ENCODE results near the gene STRN3.
"Not testable (repeated sequence)": the region's sequence is repeated elsewhere in the genome, so short reads cannot be mapped to it uniquely, and the experiment has no call there.

Gene STRN3, protein sequence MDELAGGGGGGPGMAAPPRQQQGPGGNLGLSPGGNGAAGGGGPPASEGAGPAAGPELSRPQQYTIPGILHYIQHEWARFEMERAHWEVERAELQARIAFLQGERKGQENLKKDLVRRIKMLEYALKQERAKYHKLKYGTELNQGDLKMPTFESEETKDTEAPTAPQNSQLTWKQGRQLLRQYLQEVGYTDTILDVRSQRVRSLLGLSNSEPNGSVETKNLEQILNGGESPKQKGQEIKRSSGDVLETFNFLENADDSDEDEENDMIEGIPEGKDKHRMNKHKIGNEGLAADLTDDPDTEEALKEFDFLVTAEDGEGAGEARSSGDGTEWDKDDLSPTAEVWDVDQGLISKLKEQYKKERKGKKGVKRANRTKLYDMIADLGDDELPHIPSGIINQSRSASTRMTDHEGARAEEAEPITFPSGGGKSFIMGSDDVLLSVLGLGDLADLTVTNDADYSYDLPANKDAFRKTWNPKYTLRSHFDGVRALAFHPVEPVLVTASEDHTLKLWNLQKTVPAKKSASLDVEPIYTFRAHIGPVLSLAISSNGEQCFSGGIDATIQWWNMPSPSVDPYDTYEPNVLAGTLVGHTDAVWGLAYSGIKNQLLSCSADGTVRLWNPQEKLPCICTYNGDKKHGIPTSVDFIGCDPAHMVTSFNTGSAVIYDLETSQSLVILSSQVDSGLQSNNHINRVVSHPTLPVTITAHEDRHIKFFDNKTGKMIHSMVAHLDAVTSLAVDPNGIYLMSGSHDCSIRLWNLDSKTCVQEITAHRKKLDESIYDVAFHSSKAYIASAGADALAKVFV

DNA sequence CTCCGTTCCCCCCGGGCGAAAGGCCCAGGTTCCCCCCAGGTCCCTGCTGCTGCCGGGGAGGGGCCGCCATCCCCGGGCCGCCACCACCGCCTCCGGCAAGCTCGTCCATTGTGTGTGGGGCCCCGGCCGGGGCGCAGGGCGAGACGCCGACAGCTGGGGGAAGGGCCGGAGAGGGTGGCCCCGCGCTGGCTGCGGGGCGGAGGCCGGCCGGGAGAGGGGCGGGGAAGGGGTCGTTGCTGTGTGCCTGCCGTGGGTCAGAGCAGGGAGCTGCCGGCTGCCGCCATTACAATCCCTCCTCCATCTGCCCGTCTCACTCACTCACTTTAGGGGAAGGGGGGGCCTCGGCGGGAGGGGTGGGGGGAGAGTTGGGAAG is at the start of gene STRN3:
STRN3 (minus strand) TSS at position 303 of the 373 bp plus-strand sequence; CDS start at position 109, 194 bp downstream.
- DNase-seq (ENCODE audit: low spot score): no peak

GRCh38 chr14:31075144-31075543 is 49.0 kb upstream of the STRN3 start:
- DNase-seq (ENCODE audit: low spot score): no peak

DNA sequence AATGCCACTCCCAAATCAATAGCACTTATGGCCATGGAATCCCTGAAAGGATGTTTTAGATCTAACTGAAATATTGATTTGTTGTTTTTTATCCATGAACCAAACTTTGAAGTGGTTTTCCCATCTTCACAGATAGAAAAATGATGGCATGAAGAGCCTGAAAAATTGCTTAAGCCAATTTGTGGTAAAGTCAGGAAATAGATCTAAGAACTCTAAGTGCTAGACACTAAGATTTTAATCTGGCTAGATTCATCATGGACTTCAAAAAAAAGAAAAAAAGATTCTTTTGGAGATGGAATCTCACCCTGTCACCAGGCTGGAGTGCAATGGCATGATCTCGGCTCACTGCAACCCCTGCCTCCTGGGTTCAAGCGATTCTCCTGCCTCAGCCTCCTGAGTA is 45.0 kb upstream of the STRN3 start:
- DNase-seq (ENCODE audit: low spot score): no peak

DNA sequence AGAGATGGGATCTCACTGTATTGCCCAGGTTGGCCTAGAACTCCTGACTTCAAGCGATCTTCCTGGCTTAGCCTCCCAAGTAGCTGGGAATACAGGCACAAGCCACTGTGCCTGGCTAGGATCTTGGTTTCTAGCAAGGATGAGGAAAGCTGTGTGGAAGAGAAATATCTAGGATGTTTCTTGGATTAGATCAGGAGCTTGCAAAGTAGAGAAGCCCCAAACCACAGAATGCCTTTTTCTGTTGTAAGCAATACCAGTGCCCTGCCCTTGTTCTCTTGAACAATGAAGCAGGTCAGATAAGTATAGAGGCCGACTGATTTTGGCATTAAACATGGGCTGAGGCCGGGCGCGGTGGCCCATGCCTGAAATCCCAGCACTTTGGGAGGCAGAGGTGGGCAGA is 44.3 kb upstream of the STRN3 start:
- DNase-seq (ENCODE audit: low spot score): peak; percentile 89

DNA sequence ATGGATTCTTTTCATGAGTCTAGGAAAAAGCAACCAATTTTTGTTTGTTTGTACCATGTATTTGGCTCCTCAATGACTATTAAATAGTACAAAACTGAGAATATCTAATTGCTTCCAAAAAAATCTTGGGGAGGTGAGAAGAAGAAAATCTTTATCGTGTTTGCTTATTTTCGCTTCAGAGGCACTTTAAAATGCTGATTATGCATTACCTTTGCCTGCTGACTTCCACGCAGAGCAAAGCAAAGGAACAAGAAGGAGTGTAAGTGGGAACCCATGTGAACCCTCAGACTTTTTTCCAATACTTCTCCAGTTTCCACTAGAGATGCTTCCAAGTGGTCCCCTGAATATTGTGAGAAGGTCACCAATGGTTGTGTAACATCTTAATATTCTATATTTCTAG is 43.2 kb upstream of the STRN3 start:
- DNase-seq (ENCODE audit: low spot score): no peak

DNA sequence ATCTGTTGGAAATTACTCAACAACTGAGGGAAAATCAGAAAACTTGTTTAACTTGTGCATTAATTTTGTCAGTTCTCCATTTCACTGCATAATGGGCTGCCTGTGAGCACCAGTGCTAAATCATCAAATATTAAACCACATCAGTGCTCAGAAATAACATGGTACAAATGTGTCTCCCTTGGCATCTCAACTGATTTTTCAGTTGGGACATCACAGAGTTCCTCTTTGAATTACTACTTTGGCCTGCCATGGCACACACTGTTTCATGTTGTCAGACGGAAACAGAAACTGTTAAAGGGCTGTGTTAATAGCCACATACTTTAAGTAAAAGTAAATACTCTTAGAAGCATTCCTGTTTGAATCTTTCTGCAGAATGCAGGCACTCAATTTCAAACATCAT is 42.1 kb upstream of the STRN3 start:
- no peak for DNase-seq (ENCODE audit: low spot score)

GRCh38 chr14:31062908-31063307 is 36.7 kb upstream of the STRN3 start:
- DNase-seq (ENCODE audit: low spot score): not testable (repeated sequence)

DNA sequence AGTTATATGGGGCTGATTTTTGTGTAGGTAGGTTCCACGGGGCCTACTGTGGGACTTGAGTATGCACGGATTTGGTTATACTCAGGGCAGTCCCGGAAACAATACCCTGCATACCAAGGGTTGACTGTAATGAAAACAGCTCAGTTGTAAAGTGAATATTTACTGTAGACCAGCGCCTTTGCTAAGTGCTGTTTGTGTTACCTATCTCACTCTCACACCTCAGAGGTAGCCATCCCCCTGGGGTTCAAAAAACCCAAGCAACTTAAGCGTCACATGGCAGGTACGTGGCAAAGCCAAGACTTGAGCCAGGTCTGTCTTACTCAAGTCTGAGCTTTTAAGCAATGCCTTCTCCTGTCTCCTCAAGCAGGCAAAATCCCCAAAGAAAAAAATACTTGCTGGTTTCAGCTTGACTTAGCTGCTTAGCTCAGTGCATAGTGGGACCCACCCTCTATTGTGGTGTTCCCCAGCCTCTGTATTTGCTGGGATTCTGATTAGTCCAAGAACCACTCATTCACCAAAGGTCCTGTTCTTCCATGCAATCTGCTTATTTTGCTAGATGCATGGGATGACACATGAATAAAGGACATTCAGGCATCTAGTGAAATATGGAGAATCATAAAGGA is 34.2 kb upstream of the STRN3 start:
- DNase-seq (ENCODE audit: low spot score): no peak

- DNase-seq (ENCODE audit: low spot score): peak; percentile 64
Measured at GRCh38 chr14:31059152-31059924, 33.2 kb upstream of the STRN3 start.

DNA sequence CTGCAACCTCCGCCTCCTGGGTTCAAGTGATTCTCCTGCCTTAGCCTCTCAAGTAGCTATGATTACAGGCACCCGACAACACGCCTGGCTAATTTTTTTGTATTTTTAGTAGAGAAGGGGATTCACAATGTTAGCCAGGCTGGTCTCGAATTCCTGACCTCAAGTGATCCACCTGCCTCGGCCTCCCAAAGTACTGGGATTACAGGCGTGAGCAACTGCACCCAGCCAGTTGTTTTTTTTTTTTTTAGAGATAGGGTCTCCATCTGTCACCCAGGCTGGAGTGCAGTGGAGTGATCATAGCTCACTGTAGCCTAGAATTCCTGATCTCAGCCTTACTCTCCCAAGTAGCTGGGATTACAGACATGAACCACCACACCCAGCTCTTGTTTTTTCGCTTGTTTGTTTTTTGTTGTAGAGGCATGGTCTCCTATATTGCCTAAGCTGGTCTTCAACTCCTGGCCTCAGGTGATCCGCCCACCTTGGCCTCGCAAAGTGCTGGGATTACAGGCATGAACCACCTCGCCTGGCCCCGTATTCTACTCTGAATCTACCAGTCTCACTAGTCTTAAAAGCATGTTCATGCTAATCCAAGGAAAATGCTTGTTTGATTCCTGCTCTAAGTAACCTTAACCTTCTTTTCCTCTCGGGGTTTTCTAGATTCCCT is 31.7 kb upstream of the STRN3 start:
- DNase-seq (ENCODE audit: low spot score): no peak

DNA sequence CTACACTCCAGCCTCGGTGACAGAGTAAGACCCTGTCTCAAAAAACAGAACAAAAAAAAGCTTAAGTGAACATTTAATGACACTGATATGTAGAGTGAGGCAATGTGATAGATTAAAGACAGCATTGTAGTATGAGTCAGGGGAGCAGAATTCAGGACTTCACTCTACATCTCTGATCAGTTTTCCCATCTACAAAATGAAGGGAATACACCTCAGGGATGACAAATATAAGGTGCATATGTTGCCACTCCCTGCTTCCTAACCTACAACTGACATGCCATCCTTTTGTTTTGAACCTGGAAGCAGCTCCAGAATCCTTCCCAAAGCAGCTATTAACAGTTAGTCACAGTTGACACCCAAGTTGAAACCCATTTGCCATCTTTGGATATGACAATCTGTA is 30.9 kb upstream of the STRN3 start:
- DNase-seq (ENCODE audit: low spot score): no peak

- DNase-seq (ENCODE audit: low spot score): peak; percentile 31
Measured at GRCh38 chr14:31052905-31053586, 26.9 kb upstream of the STRN3 start.

DNA sequence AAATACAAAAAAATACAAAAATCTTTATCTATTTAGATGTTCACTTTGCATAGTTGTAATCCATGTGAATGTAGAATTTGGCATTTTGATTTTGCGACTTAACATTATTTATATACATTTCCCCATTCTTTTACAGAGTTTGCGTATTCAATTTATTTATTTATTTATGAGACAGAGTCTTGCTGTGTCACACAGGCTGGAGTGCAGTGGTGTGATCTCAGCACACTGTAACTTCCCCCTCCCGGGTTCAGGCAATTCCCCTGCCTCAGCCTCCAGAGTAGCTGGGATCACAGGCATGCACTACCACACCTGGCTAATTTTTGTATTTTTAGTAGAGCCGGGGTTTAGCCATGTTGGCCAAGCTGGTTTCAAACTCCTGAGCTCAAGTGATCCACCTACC is 25.3 kb upstream of the STRN3 start:
- DNase-seq (ENCODE audit: low spot score): no peak

- DNase-seq (ENCODE audit: low spot score): no peak
Measured at GRCh38 chr14:31051023-31051422, 24.8 kb upstream of the STRN3 start.

DNA sequence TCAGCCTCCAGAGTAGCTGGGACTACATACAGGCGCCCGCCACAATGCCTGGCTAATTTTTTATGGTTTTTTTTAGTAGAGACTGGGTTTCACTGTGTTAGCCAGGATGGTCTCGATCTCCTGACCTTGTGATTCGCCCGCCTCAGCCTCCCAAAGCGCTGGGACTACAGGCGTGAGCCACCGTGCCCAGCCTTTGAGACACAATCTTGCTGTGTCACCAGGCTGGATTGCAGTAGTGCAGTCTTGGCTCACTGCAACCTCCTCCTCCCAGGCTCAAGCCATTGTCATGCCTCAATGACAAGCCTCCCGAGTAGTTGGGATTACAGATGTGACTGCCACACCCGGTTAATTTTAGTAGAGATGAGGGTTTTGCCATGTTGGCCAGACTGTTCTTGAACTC is 21.3 kb upstream of the STRN3 start:
- DNase-seq (ENCODE audit: low spot score): no peak

GRCh38 chr14:31045501-31046080 is 19.4 kb upstream of the STRN3 start:
- no peak for DNase-seq (ENCODE audit: low spot score)

- no peak for DNase-seq (ENCODE audit: low spot score)
Measured at GRCh38 chr14:31043379-31043778, 17.2 kb upstream of the STRN3 start.

GRCh38 chr14:31042893-31043292 is 16.7 kb upstream of the STRN3 start:
- not testable (repeated sequence) for DNase-seq (ENCODE audit: low spot score)

- DNase-seq (ENCODE audit: low spot score): no peak
Measured at GRCh38 chr14:31042300-31042699, 16.1 kb upstream of the STRN3 start.

DNA sequence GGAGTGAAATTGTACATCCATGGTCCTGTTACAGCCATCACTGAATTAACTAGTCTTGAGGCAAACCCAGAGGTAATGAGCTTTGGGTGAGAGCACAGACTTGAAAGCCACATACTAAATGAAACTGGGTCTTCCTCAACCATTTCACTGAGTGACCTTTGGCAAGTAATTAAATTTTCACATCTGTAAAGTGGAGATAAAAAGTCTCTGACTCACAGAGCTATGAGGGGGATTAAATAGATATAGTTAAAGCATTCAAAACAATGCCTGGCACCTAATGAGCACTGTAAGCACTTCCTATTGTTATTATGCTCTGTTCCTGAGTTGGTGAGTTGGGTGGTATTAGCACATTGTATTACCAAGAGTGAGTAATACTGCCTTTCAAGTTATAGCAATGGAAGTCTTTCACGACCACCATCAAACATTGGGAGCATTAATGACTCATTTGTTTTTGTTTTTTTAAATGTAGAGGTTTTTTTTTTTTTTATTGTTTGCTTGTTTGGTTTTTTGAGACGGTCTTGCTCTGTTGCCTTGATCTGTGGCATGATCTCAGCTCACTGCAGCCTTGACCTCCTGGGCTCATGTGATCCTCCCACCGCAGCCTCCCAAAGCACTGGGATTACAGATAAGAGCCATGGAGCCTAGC is 12.5 kb upstream of the STRN3 start:
- DNase-seq (ENCODE audit: low spot score): no peak

All from AG20443 (cell line).